ENCODE measurements around the gene TMEM222.

TMEM222 gene

GRCh38 chr1:27299385-27300271 is 22.3 kb upstream of the TMEM222 start:
- no peak for TF ChIP-seq EZH2 (optimal IDR thresholded peaks at IDR 0.05; ENCODE audit: low read depth, low read length)
- no peak for TF ChIP-seq CTCF (IDR thresholded peaks at IDR 0.05; ENCODE audit: low read length)
- no peak for TF ChIP-seq EZH2phosphoT487 (IDR thresholded peaks at IDR 0.05; ENCODE audit: low read length)
- Histone ChIP-seq H3K9ac (ENCODE audit: low read length) (no peak overlapping the region), H3K36me3 (replicated peaks; ENCODE audit: insufficient read depth, low read length) (no peaks in the 10 kb centered on the region), H3K4me3 (ENCODE audit: low read length) (no peak overlapping the region), H3K9me2 (replicated peaks; ENCODE audit: insufficient read depth, low read length) (no peaks in the 10 kb centered on the region), H4K20me1 (ENCODE audit: insufficient read depth, low read length) (no peaks in the 10 kb centered on the region), H3K9me3 (replicated peaks; ENCODE audit: insufficient read depth, low read length) (no peaks in the 10 kb centered on the region), H3K4me2 (ENCODE audit: low read depth, low read length) (no peak overlapping the region), H3K27me3 (replicated peaks; ENCODE audit: insufficient read depth, low read length) (no peaks in the 10 kb centered on the region), H3K27ac (ENCODE audit: low read length) (no peak overlapping the region), H2AFZ (ENCODE audit: low read length) (no peak overlapping the region), H3K4me1 (ENCODE audit: low read length) (no peaks in the 10 kb centered on the region), H3K79me2 (ENCODE audit: low read length) (no peaks in the 10 kb centered on the region), H3F3A (ENCODE audit: insufficient read depth, low read length) (no peaks in the 10 kb centered on the region)
- DNase-seq = no peak

GRCh38 chr1:27300341-27301051 is 21.5 kb upstream of the TMEM222 start:
- Histone ChIP-seq H3K4me2 (ENCODE audit: low read depth, low read length) (no peak overlapping the region), H2AFZ (ENCODE audit: low read length) (no peak overlapping the region), H3K27ac (ENCODE audit: low read length) (no peak overlapping the region), H3K27me3 (replicated peaks; ENCODE audit: insufficient read depth, low read length) (no peaks in the 10 kb centered on the region), H3K9me3 (replicated peaks; ENCODE audit: insufficient read depth, low read length) (no peaks in the 10 kb centered on the region), H3K4me1 (ENCODE audit: low read length) (no peaks in the 10 kb centered on the region), H4K20me1 (ENCODE audit: insufficient read depth, low read length) (no peaks in the 10 kb centered on the region), H3F3A (ENCODE audit: insufficient read depth, low read length) (no peaks in the 10 kb centered on the region), H3K9ac (ENCODE audit: low read length) (no peak overlapping the region), H3K36me3 (replicated peaks; ENCODE audit: insufficient read depth, low read length) (no peaks in the 10 kb centered on the region), H3K79me2 (ENCODE audit: low read length) (no peaks in the 10 kb centered on the region), H3K4me3 (ENCODE audit: low read length) (no peak overlapping the region), H3K9me2 (replicated peaks; ENCODE audit: insufficient read depth, low read length) (no peaks in the 10 kb centered on the region)
- DNase-seq = peak; percentile 43
- TF ChIP-seq EZH2phosphoT487 (IDR thresholded peaks at IDR 0.05; ENCODE audit: low read length) (no peak), CTCF (IDR thresholded peaks at IDR 0.05; ENCODE audit: low read length) (peak; percentile 88)

GRCh38 chr1:27301052-27301422 is 20.9 kb upstream of the TMEM222 start:
- no peaks in the 10 kb centered on the region for H4K20me1 ChIP-seq (ENCODE audit: insufficient read depth, low read length)
- H3K79me2 ChIP-seq (ENCODE audit: low read length) = no peaks in the 10 kb centered on the region
- H3K4me2 ChIP-seq (ENCODE audit: low read depth, low read length) = no peak overlapping the region
- H2AFZ ChIP-seq (ENCODE audit: low read length) = no peak overlapping the region
- no peak for DNase-seq
- no peaks in the 10 kb centered on the region for H3K9me2 ChIP-seq (replicated peaks; ENCODE audit: insufficient read depth, low read length)
- H3K36me3 ChIP-seq (replicated peaks; ENCODE audit: insufficient read depth, low read length) = no peaks in the 10 kb centered on the region
- H3F3A ChIP-seq (ENCODE audit: insufficient read depth, low read length) = no peaks in the 10 kb centered on the region
- no peak overlapping the region for H3K9ac ChIP-seq (ENCODE audit: low read length)
- no peaks in the 10 kb centered on the region for H3K4me1 ChIP-seq (ENCODE audit: low read length)
- H3K9me3 ChIP-seq (replicated peaks; ENCODE audit: insufficient read depth, low read length) = no peaks in the 10 kb centered on the region
- H3K27ac ChIP-seq (ENCODE audit: low read length) = no peak overlapping the region
- no peaks in the 10 kb centered on the region for H3K27me3 ChIP-seq (replicated peaks; ENCODE audit: insufficient read depth, low read length)
- no peak overlapping the region for H3K4me3 ChIP-seq (ENCODE audit: low read length)
- TF ChIP-seq EZH2phosphoT487 (IDR thresholded peaks at IDR 0.05; ENCODE audit: low read length) = no peak
- no peak for TF ChIP-seq CTCF (IDR thresholded peaks at IDR 0.05; ENCODE audit: low read length)
- no peak for TF ChIP-seq EZH2 (optimal IDR thresholded peaks at IDR 0.05; ENCODE audit: low read depth, low read length)

All from MM.1S (cell line).